CD4-positive, alpha-beta T cell treated with Interleukin-1 beta for 1 hour (primary cell): ENCODE results near the gene RD3L.
"Not testable (repeated sequence)": the region's sequence is repeated elsewhere in the genome, so short reads cannot be mapped to it uniquely, and the experiment has no call there.

Source experiments
- DNase-seq, 2 donors: peaks; one replicate each; pipeline ENCODE4 v3.0.0-alpha.2; 2020 to 2022

RD3L gene

DNA sequence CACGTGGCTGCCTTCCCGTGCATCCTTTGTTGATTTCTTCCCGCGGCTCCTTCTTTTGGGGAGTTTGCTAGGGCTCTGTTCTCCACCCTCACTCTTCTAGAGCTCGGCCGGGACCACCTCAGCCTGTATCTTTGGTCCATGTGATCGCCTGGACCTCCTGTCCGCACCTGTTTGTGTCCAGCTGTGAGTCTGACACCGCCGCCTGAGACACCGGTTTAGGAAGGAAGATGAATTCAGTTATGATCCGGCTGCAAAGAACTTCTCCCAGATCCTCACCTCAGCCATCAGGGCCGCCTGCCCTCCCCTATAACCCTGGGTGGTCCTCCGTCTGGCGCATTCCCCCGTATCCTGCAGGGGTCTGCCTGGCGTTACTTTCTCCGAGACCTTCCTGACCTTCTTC, 14.8 kb downstream of the RD3L start:
- DNase-seq: no peak

DNA sequence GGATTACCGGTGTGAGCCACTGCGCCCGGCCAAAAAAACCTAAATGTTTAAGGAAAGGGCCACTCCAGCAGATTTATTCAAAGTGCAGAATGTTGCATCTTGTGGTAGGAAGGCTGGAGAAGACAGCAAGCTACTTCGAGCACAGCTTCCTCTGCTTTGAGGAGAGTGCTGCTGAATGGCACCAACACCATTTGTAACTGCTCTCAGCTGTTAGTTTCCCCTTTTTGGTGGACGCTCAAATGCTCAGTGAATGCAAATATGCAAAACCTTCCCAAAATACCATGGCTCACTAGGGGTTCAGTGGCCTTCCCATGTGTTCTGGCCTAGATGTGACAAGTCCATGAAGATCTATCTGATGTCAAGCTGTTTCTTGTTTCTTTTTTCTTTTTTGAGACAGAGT, 17.0 kb downstream of the RD3L start:
- DNase-seq: no peak

DNA sequence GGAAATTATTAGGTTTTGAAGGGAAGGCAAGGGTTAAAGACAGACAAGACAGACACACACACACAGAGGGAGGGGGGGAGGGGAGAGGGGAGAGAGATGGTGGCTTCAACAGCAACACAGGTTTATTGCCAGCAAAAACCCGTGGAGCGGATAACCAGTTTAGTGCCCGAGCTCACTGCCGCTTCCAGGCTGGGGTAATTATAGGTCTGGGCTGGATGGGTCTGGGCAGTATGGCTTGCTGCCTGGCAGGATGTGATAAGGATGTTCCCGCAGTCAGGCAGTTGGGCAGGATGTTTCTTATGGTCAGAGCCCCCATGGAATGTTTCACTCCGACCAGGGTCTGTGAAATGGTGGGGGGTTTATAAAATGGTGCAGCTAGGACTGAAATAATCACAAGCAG, 18.5 kb downstream of the RD3L start:
- no peak for DNase-seq

DNA sequence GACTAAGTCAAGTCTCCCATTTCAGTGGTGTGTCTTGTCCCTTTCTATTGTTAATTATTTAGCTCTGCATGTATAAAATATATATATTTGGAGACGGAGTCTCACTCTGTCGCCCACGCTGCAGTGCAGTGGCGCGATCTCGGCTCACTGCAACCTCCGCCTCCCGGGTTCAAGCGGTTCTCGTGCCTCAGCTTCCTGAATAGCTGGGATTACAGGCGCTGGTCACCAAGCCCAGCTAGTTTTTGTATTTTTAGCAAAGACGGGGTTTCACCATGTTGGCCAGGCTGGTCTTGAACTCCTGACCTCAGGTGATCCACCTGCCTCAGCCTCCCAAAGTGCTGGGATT, 20.5 kb downstream of the RD3L start:
- not testable (repeated sequence) for DNase-seq

DNA sequence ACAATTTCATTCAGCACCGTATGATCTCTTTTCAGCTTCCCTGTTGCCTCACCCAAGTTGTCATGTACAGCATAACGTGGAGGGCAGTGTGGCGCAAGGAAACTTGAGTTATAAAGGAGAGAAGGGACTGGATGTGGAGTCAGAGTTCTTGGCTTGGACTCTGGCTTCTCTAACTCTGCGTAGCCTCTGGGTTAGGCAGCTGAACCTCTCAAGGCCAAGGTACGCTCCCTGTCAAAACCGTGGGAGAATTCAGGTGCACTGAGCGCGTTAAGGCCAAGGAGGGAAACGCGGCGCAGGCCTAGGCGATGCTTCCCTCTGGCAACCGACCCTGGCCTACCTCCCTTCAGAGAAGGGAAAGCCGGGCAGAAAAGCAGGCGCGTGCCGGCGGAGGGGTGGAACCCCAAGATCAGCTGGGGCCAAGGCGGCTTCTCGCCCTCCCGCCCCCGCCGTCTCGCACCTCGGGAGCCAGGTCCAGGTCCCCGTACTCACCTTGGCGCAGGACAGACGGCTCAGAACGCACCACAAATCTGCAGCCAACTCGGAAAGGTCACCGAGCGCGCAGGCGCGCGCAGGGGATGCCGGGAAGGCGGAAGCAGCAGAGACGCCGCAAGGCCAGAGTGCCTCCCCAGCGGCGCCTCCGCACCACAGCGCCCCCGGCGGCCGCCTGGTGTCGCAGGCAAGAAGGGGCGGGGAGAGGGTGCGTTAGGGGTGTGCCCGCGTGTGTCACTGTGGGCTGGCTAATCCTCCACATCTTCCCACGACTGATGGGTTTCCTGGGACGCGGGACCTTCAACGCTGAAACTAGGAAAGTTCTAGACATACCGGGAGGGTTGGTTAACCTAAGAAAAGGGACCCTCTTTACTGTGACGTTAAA, 21.1 kb downstream of the RD3L start:
- peak; percentile 94 to 95 for DNase-seq

DNA sequence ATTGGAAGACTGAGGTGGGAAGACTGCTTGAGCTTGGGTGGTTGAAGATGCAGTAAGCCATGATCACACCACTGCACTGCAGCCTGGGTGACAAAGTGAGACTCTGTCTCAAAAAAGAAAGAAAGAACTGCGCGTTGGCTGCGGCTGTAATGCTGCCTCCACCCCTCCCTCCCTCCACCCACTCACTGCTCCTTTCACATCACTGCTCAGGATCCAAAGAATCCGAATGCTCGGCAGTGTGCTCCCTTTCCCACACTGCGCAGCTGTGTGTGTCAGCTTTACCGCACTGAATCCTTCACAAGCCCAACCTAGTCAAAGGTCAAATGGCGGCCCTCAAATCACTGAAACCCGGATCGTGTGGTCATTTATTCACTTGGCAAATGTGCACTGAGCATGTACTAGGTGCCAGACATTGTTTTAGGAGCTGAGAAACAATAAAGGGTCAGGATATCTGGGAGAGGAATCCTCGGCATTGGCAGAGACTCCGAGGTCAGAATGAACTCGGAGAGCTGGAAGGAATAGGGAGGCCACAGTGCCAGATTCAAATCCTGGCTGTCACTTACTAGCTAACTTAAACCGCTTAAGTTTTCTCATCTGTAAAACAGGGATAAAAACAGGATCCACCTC, 25.6 kb downstream of the RD3L start:
- DNase-seq: no peak

DNA sequence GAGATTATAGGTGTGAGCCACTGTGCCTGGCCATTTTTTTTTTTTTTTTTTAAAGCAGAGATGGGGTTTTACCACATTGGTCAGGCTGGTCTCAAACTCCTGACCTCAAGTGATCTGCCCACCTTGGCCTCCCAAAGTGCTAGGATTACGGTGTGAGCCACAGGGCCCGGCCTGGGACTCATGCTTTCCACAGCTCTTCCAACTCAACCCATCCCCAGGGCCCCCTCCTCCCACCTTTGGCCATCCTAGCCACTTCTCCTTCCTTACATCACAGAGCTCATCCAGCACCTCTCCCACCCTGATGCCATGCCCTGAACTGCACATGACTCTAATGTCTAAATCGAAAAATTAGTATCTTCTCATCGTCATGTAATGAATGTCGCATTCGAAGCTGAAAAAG, 26.7 kb downstream of the RD3L start:
- DNase-seq: no peak

DNA sequence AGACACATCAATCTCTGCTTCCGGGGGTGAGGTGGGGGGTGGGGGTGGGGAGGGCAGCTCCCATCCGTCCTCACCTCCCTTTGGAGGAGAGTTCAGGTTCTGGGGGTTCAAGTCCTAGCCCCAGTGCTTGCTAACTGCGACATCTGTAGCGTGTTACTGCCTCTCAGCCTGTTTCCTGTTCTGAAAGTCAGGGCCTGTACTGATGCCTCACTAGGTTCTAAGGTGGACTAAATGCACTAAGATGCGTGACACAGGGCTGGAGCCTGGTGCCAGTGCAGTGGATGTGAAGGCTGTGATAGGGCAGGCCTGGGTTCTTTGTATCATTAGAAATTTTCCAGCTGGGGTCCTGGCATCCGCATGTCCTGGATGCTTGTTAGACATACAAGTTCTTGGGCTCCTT, 31.3 kb downstream of the RD3L start:
- no peak for DNase-seq

DNA sequence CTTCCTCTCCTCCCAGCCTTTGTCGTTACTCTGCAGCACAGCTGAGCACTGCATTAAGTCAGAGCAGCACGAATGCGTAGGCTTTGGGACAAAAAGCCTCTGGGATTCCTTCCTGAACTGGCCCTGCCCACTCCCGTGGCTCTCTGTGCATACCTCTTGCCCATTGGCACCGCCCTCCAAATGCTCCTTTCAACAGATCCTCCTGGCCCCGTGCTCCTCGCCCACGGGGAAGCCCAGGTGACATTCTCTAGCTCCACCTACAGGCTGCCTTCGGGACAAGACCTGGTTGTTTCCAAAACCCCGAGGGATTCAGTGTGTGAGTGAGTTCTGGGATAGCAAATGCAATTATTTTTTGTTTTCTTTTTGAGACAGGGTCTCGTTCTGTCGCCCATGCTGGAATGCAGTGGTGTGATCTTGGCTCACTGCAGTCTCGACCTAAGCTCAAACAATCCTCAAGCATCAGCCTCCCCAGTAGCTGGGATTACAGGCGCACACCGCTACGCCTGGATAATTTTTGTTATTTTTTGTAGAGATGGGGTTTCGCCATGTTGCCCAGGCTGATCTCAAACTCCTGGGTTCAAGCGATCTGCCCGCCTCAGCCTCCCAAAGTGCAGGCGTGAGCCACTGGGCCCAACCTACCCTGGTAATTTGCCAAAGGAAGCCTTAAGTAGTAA, 31.9 kb downstream of the RD3L start:
- DNase-seq: peak; percentile 69 to 76

DNA sequence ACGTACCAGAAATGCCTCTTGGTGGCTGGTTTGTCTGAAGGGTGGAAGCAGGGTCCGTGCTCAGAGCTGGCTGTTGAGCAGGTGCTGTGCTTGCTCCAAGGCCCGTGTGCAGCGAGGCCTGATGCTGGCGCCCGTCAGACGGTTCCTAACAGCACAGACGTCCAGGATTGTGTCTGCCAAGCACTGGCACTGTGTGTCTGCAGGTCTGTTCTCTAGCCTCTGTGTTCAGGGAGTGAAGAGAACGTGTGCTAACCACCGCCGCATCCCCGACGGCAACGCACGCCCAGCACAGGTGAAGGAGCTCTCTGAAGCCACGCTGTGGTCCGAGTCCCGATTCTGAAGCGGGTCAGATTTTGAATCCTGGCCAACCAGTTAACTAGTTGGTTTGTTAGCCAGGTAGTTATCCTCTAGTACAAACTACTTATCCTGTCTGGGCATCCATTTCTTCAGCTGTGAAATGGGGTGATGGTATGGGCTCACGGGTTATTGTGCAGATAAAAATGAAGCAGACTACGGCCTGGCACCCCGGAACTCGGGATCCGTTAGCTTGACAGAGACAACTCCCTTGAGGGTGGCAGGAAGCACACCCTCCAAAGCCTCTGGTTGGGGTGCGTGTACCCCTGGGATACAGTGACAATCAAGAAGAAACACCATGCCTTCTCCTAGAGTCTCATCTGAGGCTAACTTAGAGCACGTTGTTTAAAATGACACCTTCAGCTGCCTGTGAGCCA, 32.6 kb downstream of the RD3L start:
- no peak for DNase-seq

DNA sequence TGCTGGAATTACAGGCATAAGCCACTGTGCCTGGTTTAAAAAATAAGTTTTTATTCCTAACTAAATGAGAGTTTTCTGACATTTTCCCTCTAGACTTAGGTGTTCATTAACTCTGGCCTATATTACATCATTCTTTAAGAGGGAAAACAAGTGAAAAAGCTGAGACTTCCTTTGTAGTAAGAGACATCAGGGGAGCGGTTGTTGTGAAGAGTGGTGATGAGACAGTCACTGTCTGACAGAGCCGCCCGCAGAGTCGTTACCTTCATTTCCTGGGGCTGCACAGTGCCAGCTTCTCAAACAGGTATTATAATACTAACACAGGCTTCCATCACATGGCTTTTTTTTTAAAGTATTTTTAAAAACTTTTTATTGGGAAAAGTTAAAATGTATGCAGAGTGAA, 33.7 kb downstream of the RD3L start:
- DNase-seq: peak; percentile 26 to 43

DNA sequence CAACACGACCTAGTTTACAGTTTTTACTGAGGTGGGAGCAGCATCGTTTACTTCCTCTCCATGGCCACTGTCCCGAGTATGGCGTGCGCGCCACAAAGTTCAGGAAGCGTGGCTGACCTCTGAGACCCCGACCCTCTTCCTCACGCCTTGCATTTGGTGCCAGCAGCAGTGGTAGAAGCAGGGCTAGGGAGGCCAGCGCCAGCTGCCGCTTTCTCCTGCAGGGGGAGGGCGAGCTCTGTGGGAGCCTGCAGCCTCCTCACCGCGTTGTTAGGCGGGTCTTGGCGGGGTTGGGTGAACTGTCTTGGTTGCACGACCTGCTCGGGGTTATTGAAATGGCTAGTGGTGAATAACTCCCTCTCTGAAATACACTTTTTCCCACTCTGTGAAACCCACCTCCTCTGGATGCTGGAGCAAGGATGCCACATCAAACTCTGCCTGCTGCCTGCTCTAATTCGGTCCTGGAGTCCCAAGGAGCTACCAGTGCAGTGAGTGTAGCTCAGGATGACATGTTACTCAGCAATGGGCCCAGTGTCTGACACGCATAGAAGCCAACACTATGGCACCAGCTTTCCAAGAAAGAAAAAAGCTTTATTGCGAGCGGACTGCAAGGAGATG, 36.4 kb downstream of the RD3L start:
- peak in 1 of 2 donors; percentile 7 for DNase-seq

DNA sequence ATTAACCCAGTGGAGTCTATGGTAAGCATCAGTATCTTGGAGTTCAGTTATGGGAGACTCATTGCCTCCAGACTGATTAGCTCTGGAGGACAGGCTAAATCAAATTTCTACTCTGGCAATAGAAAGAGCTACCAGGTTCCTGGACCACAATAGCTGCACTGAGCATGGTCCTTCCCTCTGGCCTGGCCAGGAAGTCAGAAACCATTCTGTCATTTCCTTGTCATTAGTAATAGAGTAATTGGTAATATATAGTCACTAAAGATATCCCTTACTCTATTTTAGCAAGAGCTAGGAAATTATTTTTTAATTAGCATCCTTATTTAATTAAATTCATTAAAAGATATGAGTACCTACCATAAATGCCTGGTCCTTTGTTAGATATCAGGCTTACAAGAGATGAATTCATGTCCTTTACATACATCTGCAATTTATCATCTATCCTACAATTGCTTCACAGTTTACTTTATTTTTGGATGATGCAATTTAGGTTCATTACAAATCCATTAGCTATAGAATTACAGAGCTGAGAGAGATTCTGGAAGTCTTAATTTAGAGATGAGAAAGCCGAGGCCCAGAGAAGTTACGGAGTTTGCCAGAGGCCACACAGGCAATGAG, 37.7 kb downstream of the RD3L start:
- no peak for DNase-seq

DNA sequence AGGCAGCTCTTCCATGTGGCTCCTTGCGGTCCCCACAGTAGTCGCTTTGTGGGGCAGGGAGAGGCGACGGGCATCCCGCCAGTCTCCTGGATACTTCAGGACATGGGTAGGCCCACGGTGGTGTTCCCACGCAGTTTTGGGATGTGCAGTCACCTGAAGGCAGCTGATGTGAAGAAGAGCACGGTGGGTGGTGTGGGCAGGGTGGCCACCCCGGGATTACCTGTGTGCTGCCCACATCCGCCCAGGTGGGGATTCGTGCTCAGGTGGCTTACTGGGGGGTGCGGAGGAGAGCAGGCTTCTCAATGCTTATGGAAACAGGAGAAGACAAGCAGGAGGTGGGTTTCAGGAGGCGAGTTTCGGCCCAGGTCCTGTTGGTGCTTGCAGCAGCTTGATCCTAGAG, 42.5 kb downstream of the RD3L start:
- DNase-seq: no peak

DNA sequence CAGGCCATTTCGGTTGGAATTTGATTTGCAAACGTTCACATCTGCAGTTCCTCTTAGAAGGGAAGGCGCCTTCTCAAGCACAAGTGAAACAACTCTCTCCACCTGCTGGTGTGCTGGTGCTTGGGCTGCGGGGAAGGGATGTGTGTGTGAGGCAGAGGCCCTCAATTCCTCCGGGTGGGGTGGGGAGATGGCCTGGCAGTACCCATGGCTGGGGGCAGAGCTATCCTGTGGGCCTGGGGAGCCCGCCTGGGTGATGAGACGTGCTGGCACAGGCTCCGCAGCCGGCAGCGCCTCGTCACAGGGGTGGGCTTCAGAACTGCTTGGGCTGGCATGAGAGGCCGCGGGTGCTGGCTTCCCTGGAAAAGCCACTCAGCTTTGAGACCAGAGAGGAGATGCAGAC, 43.0 kb downstream of the RD3L start:
- DNase-seq: no peak

DNA sequence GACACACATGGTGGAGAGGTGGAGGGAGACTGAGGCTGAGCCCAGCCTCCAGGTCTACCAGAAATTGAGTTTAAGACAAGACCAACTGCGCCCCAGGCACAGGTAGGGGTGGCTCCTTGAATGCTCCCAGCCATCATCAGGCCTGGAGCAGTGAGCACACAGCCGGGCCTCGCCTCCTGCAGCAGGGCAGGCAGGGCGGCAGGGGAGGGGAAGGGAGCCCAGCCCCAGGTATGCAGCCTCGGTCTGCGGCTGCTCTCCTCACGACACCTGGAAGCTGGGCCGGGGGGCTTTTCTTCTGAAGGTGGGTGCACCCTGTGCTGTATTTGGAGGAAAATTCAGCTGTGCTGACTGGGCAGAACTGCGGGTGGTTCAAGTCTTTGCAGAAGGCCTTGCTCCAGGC, 43.6 kb downstream of the RD3L start:
- no peak for DNase-seq

DNA sequence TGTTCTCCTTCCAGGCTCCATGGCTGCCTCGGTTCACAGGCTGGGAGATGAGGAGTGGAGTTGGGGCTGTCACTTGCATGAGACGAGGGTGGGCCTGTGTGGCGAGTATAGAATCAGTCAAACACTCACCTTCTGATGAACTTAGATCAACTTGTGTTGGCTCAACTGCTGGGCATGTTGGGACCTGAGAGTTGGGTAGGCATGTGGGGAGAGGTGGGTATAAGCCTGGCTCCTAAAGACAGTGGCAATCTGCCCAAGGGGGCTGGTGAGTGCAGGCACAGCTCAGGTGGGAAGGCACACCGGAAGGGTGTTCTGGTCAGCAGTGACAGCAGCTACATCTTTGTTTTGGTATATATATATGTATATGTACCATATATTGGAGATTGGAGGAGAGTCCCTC, 44.1 kb downstream of the RD3L start:
- no peak for DNase-seq

DNA sequence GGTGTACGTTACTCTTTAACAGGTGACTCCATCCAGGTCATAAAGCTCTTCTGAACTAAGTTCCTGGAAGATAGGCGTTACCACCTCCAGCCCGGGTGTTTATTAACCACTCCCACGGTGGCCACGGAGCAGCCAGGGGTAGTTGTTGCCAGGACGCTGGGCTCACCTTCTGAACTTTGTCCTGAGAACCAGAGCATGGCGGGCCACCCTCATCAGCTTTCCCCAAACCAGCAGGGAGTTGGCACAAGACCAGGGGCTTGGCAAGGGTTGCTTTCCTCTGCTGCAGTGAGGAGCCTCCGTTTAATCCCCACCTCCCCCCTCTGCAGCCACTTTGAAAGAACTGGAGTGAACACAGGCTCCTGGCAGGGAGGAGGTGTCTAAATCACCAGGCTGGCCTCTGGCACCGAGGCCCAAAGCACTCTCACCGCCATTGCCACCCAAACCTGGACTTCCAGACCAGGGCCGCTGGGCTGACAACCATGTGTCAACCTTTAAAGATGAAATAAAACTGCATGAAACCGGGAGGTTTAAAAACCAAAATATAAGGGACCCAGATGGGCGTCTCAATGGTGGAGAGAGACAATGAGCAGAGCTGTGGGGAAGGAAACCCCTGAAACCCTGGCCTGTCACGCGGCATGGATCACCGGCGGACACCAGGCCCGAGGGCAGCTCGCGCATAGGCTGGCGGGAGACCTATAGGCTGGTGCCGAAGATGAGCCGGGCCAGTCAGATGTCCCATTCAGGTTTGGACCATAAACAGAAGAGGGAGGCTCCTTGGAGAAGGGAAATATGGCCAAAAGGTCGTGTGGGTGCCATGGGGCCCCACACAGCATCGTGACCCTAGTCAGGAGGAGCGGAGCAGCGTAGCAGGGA, 45.0 kb downstream of the RD3L start:
- DNase-seq: no peak

DNA sequence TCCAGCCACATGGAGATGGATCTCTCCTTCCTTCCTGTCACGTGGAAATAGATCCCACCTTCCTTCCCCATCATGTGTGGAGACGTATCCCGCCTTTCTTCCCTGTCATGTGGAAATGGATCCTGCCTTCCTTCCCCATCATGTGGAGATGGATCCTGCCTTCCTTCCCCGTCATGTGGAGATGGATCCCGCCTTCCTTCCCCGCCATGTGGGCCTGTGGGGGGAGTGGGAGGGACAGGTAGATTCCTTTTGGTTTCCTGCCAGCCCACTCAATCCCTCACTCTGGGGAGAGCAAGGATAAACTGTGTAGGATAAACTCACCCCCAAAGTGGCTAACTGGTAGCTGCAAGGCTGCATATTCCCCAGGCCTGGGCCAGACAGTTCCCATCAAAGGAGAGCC, 45.8 kb downstream of the RD3L start:
- no peak for DNase-seq

DNA sequence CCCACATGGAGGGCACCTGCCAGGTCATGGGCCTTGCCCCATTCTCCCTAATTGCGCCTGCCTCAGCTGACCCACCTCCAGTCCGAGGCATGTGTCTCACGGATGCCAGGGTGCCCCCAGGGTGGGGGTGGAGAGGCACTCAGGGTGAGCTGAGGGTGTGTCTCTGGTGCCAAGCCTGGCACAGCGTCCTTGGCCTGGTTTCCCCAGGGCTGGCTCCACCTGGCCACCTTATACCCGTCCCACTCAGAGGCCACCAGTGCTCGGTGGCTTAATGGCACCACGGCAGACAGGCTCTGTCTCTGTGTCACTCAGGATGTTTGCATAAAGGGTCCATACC, 47.6 kb downstream of the RD3L start:
- DNase-seq: no peak

DNA sequence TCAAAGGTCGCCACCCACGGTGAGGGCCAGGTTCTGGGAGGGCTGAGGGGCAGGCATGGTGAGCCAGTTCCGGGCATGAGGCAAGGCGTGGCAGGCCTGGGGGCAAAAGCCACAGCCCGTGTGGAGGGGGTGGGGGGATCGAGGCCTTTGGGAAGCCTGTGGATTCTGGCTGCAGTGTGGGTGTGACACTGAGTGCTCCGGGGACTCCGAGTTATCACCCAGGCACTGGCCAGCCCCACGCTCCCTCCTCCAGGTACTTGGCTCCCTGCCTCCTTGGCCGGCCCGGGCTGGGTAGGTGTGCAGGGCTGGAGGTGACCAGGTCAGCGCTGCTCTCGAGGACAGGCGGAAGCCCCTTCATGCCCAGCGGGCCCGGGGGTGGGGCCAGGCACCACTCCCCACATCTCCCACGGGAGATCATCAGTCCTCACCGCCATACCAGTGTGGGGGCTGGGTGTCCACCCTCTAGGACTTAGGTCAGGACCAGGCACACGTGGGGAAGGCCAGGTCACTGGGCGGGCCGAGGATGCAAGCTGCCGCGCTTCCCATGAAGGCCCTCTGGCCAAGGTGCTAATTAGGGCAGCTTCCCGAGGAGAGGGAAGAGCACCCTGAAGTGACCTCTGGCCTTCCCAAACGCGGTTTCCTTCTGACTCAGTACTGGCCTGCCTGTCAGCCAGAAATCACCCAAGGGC, 48.2 kb downstream of the RD3L start:
- no peak for DNase-seq
